Muscle layer of duodenum (tissue), 2 donors: Measurements from ENCODE around the gene SYCE3.

ENCODE experiments used
- H3K27ac ChIP-seq: one replicate; pipeline ENCODE4 v1.7.0; 2013; ENCODE audit warnings: mild to moderate bottlenecking, low read length
- H3K27me3 ChIP-seq: one replicate; pipeline ENCODE4 v1.7.0; 2013; ENCODE audit warnings: low read depth, mild to moderate bottlenecking, control low read depth, low read length
- H3K36me3 ChIP-seq, 2 donors: one replicate each; pipeline ENCODE4 v1.7.0; 2013; ENCODE audit warnings: low read length in 2 of 2, control low read depth in 1 of 2, mild to moderate bottlenecking in 1 of 2; ENCODE audit not compliant: insufficient read depth in 2 of 2, control insufficient read depth in 1 of 2
- H3K4me1 ChIP-seq, 2 donors: one replicate each; pipeline ENCODE4 v1.7.0; 2013; ENCODE audit warnings: low read length in 2 of 2, mild to moderate bottlenecking in 2 of 2, control low read depth in 1 of 2, moderate library complexity in 1 of 2; ENCODE audit not compliant: insufficient read depth in 2 of 2, control insufficient read depth in 1 of 2
- H3K4me3 ChIP-seq, 2 donors: one replicate each; pipeline ENCODE4 v1.7.0; 2013; ENCODE audit warnings: low read length in 2 of 2, low read depth in 1 of 2, mild to moderate bottlenecking in 1 of 2
- H3K9me3 ChIP-seq, 2 donors: one replicate each; pipeline ENCODE4 v1.7.0; 2013; ENCODE audit warnings: low read length in 2 of 2, control low read depth in 1 of 2, mild to moderate bottlenecking in 1 of 2; ENCODE audit not compliant: control insufficient read depth in 1 of 2
- donor health status: healthy.

Gene SYCE3

DNA sequence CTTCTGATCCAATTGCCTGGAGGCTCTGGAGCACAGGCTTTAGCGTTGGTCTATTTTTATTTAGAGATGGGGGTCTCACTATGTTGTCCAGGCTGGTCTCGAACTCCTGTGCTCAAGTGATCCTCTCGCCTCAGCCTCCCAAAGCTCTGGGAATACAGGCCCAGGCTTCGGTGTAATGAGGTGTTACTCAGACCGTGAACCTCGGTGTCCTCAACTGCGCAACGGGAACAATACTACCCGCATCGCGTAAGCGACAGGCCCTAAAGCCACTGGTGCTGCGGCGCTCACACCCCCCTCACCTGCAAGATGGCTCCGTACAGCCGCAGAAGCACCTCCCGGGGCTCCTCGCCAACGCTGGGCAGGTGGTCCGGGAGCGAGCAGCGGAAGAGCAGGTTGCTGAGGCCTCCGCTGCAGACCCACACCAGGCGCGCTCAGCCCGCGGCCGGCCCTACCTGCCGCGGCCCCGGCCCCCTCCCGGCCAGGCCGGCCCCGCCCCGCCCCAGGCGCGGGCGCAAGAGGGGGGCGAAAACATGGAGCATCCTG lies 19.3 kb upstream of the SYCE3 start:
- H3K36me3 ChIP-seq: peaks cover 3 to 5% of the 10 kb centered on the region in 2 donors
- peaks cover 10 to 27% of the 10 kb centered on the region in 2 donors for H3K4me1 ChIP-seq
- H3K27ac ChIP-seq: peak overlapping the region; percentile 84
- H3K4me3 ChIP-seq: peak overlapping the region; percentile 70 to 83
- H3K9me3 ChIP-seq: no peaks in the 10 kb centered on the region
- no peaks in the 10 kb centered on the region for H3K27me3 ChIP-seq

DNA sequence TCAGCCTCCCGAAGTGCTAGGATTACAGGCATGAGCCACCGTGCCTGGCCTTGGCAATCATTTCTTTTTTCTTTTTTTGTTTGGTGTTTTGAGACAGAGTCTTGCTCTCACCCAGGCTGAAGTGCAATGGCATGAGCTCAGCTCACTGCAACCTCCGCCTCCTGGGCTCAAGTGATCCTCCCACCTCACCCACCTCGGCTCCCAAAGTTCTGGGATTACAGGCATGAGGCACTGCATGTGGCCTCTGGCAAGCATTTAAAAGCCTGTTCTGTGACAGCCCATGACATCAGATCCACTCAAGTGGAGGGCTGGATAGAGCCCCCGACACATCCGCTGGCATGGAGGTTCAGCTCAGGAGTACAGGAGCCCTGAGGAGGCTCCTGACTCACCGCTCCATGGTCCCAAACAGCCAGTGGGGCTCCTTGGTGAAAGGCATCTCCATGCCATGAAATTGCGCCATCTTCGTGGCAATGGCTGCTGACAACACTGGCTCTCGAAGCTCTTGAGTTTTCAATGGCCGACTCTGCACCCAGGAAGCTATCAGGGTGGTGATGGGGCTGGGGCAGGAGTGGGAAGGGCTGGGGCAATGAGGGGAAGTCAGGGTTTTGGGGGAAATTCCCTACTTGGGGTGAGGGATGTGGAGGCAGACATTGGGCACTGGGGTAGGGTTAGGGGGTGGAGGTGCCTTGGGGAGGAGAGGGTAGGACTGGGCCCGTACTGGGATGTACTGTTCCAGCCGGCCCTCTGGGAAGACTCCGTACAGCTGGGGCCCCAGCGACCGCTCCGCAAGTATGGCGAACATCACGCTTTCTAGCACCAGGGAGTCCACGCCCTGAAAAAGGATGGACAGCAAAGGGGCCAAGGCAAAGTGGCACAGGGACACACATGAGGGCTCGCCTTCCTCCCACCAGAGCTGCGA lies 18.6 kb upstream of the SYCE3 start:
- H3K4me3 ChIP-seq: peak overlapping the region; percentile 70 to 83
- H3K36me3 ChIP-seq: peaks cover 3 to 5% of the 10 kb centered on the region in 2 donors
- H3K9me3 ChIP-seq: no peaks in the 10 kb centered on the region
- peaks cover 10 to 27% of the 10 kb centered on the region in 2 donors for H3K4me1 ChIP-seq
- H3K27ac ChIP-seq: no peak overlapping the region
- no peaks in the 10 kb centered on the region for H3K27me3 ChIP-seq

DNA sequence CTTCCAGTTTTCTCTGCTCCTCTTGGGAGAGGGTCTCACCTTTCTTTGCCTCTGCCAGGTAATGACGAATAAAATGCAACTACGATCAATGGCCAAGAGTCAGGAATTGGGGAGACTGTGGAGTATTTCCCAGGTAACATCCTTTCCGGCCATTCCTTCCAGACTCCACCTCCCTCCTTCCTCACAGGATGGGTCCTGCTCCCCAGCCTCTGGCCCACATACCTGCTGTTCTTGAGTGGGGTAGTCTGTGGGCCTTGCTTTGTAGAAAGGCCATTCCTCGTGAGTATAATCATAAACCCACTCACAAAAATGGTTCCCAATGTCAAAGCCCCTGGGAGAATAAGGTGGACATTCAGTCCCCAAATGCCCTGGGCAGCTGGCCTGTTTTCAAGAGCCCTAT lies 17.0 kb upstream of the SYCE3 start:
- no peak overlapping the region for H3K4me3 ChIP-seq
- H3K9me3 ChIP-seq: no peaks in the 10 kb centered on the region
- peaks cover 10 to 27% of the 10 kb centered on the region in 2 donors for H3K4me1 ChIP-seq
- H3K27me3 ChIP-seq: no peaks in the 10 kb centered on the region
- no peak overlapping the region for H3K27ac ChIP-seq
- peaks cover 5 to 9% of the 10 kb centered on the region in 2 donors for H3K36me3 ChIP-seq

GRCh38 chr22:50578776-50579310 lies 16.1 kb upstream of the SYCE3 start:
- no peaks in the 10 kb centered on the region for H3K9me3 ChIP-seq
- no peak overlapping the region for H3K27ac ChIP-seq
- peaks cover 9 to 27% of the 10 kb centered on the region in 2 donors for H3K4me1 ChIP-seq
- H3K36me3 ChIP-seq: peaks cover 5 to 14% of the 10 kb centered on the region in 2 donors
- H3K4me3 ChIP-seq: peak overlapping the region in 1 of 2 donors; percentile 49
- H3K27me3 ChIP-seq: no peaks in the 10 kb centered on the region

- no peak within 1 kb of the TSS for H3K27ac ChIP-seq
- no peaks in the 10 kb centered on the region for H3K9me3 ChIP-seq
- no peaks in the 10 kb centered on the region for H3K27me3 ChIP-seq
- peak within 1 kb of the TSS in 1 of 2 donors; percentile 49 for H3K4me3 ChIP-seq
- peaks cover 4 to 27% of the 10 kb centered on the region in 2 donors for H3K4me1 ChIP-seq
- peaks cover 5 to 17% of the 10 kb centered on the region in 2 donors for H3K36me3 ChIP-seq
These were observed 15.5 kb upstream of the SYCE3 start, which contains the start of gene CPT1B for GRCh38 chr22:50577987-50578775. Gene CPT1B (minus strand): TSS chr22:50578427. CDS start chr22:50577915, 512 bp downstream.

- Histone ChIP-seq H3K9me3 (no peaks in the 10 kb centered on the region), H3K27me3 (no peaks in the 10 kb centered on the region), H3K36me3 (peaks cover 5 to 22% of the 10 kb centered on the region in 2 donors), H3K4me3 (no peak overlapping the region), H3K27ac (no peak overlapping the region), H3K4me1 (peaks cover 4 to 27% of the 10 kb centered on the region in 2 donors)
These were observed 14.9 kb upstream of the SYCE3 start for GRCh38 chr22:50577697-50577986.

DNA sequence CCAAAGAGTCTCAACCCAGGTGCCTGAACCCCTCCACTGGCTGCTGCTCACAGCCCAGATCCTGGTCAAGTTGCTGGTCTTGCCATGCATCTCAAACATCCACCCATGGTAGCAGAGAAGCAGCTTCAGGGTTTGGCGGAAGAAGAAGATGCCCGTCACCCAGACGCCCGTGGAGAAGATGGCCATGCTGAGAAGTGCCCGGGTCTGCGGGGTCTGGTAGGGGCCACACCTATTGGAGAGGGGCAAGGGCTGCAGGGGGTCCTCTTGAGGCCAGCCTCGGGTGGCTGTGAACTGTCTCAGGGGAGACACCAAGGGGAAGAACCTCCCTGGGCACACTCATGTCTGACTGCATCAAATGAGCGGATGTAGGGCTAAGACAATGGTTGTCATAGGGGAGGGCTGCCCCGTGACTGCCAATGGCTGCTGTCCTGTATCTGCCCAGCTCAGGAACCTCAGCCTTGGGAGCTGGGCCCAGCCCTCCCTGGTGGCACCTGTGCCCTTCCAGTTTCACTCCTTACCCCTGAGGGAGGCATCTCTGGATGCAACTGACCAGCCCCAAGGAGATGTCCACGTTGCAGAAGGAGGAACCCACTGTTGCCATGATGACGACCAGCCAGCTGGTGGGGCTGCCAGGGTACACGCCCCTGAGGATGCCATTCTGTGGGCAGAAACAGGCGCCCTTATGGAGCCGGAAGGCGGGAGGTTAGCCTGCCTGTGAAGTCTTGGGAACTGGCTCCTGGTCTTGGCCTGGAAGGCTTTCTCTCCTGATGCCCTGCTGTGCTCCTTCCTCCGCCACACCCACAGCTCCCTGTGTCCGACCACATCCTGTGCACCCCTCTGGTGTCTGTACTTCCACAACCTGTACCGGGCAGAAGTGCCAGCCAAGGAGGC lies 14.3 kb upstream of the SYCE3 start:
- no peak overlapping the region for H3K4me3 ChIP-seq

GRCh38 chr22:50576070-50576469 lies 13.4 kb upstream of the SYCE3 start:
- H3K36me3 ChIP-seq: peaks cover 5 to 31% of the 10 kb centered on the region in 2 donors

More for the DNA sequence above, 14.3 kb upstream of the SYCE3 start:
- Histone ChIP-seq H3K4me1 (peaks cover 4 to 27% of the 10 kb centered on the region in 2 donors), H3K27me3 (no peaks in the 10 kb centered on the region), H3K27ac (no peak overlapping the region), H3K36me3 (peaks cover 5 to 22% of the 10 kb centered on the region in 2 donors), H3K9me3 (no peaks in the 10 kb centered on the region)

DNA sequence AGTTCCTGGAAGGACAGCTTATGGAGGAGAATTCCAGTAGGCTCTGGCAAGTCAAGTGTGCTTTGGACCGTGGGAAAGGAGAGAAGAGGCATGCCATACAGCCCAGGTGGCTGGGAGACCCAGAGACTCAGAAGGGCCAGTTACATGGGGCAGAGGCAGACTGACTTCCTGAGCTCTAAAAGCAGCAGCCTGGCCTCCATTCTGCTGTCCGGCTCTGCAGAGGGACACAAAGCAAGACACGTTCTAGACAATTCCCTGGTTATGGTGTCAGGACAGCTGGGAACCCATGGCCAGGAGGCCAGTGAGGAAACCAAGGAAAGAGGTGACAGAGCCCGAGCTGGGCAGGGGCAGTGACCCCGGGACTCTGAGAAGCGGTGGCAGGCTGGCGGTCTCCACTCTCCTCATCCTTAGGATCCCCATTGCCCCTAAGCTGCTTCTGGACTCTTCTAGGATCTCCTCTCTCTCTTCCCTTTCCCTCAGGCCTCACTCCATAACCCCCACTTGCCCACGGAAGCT lies 12.8 kb upstream of the SYCE3 start:
- no peak overlapping the region for H3K27ac ChIP-seq
- H3K9me3 ChIP-seq: no peaks in the 10 kb centered on the region
- H3K4me3 ChIP-seq: no peak overlapping the region
- peaks cover 5 to 37% of the 10 kb centered on the region in 2 donors for H3K36me3 ChIP-seq
- H3K27me3 ChIP-seq: no peaks in the 10 kb centered on the region
- peaks cover 0 to 17% of the 10 kb centered on the region in 2 donors for H3K4me1 ChIP-seq

More at GRCh38 chr22:50576070-50576469, 13.4 kb upstream of the SYCE3 start:
- Histone ChIP-seq H3K4me1 (peaks cover 0 to 18% of the 10 kb centered on the region in 2 donors), H3K27me3 (no peaks in the 10 kb centered on the region), H3K27ac (no peak overlapping the region), H3K4me3 (no peak overlapping the region), H3K9me3 (no peaks in the 10 kb centered on the region)

GRCh38 chr22:50574383-50574755 lies 11.7 kb upstream of the SYCE3 start:
- H3K4me3 ChIP-seq: no peak overlapping the region
- no peak overlapping the region for H3K27ac ChIP-seq
- H3K36me3 ChIP-seq: peaks cover 5 to 47% of the 10 kb centered on the region in 2 donors
- H3K4me1 ChIP-seq: peaks cover 0 to 17% of the 10 kb centered on the region in 2 donors
- H3K9me3 ChIP-seq: no peaks in the 10 kb centered on the region
- no peaks in the 10 kb centered on the region for H3K27me3 ChIP-seq
